ENCODE measurements around the gene ADGRG1. TPM values are rescaled to one million over a fixed set of nuclear protein-coding genes. Genes with fewer than 3 reads are reported as not detected.
"Not testable (repeated sequence)": the region's sequence is repeated elsewhere in the genome, so short reads cannot be mapped to it uniquely, and the experiment has no call there.

Gene ADGRG1
- total and polyA plus RNA-seq, 2 donors (not counting 1 experiment from before 2014, with no cell fraction given): 0.20 to 0.61 TPM

DNA sequence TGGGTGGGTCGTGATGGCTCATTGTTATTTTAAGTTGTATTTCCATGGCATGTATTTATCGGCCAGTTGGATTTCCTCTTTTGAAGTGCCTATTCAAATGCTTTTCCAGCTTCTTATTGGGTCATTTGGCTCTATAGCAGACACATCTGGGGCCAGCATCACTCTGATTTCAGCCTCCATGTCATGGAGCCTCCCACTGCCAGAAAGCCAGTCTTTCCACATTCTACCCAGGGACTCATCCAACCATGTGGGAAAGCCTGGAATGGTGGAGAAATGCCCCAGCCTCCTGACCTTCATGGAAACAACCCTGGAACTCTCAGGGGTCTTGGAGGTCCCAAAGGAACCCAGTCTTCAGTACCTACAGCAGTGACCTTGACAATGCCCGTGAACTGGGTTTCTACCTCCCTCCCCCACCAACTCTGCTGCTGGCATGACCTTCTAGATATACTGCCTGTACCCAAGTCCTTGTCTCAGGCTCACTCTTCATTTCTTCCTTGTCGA is 33.8 kb upstream of the ADGRG1 start:
- H2AFZ ChIP-seq (ENCODE audit: insufficient read depth, low read depth, low read length, poor library complexity, severe bottlenecking): no peak overlapping the region
- ChIA-PET POLR2A (no interaction called here), CTCF (interaction anchor here (1.4 to 2.4 kb wide), 2 partner anchors 11 to 54 kb away, joined by 3 to 8 read pairs; no protein-coding TSS in a partner anchor)
- Mint-ChIP-seq H3K4me3 (no peak overlapping the region), H3K9me3 (ENCODE audit: insufficient read depth) (peaks cover 2% of the 10 kb centered on the region), H3K4me1 (peaks cover 21% of the 10 kb centered on the region), H3K27me3 (peaks cover 22% of the 10 kb centered on the region), H3K27ac (no peak overlapping the region)
- H3K4me2 ChIP-seq (replicated peaks; ENCODE audit: low read depth, low read length, poor library complexity, severe bottlenecking): no peak overlapping the region
- H3K9me3 ChIP-seq (ENCODE audit: control extremely low read depth in 1 of 3, control insufficient read depth in 2 of 3, insufficient read depth in 1 of 3, low read length in 2 of 3): peaks cover 0 to 3% (median 0%) of the 10 kb centered on the region in 3 donors
- TF ChIP-seq EZH2 (IDR thresholded peaks at IDR 0.05; ENCODE audit: borderline replicate concordance, insufficient read depth, low read depth, low read length, poor library complexity, severe bottlenecking): no peak
- TF ChIP-seq, protein P1, sequence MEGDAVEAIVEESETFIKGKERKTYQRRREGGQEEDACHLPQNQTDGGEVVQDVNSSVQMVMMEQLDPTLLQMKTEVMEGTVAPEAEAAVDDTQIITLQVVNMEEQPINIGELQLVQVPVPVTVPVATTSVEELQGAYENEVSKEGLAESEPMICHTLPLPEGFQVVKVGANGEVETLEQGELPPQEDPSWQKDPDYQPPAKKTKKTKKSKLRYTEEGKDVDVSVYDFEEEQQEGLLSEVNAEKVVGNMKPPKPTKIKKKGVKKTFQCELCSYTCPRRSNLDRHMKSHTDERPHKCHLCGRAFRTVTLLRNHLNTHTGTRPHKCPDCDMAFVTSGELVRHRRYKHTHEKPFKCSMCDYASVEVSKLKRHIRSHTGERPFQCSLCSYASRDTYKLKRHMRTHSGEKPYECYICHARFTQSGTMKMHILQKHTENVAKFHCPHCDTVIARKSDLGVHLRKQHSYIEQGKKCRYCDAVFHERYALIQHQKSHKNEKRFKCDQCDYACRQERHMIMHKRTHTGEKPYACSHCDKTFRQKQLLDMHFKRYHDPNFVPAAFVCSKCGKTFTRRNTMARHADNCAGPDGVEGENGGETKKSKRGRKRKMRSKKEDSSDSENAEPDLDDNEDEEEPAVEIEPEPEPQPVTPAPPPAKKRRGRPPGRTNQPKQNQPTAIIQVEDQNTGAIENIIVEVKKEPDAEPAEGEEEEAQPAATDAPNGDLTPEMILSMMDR (IDR thresholded peaks at IDR 0.05): no peak
- intact Hi-C loops (cut with micrococcal nuclease): loop anchor here (5.0 kb wide), 1 partner anchor 53 kb away; no protein-coding TSS in a partner anchor
- peaks cover 0 to 4% (median 0%) of the 10 kb centered on the region in 4 experiments for H3K27me3 ChIP-seq (replicated peaks in 1 of 4; ENCODE audit: control extremely low read depth in 1 of 4, control insufficient read depth in 3 of 4, insufficient read depth in 4 of 4, low read length in 3 of 4)
- no CpG with 5 or more reads among the region's 4 CpGs for WGBS (ENCODE audit: insufficient coverage)
- no peak overlapping the region for H3K27ac ChIP-seq (ENCODE audit: low read length in 2 of 2)
- H3K36me3 ChIP-seq (replicated peaks in 1 of 2; ENCODE audit: control extremely low read depth in 1 of 2, control insufficient read depth in 1 of 2, extremely low read depth in 1 of 2, insufficient read depth in 2 of 2, low read length in 1 of 2): no peaks in the 10 kb centered on the region
- H4K20me1 ChIP-seq (ENCODE audit: control insufficient read depth, insufficient read depth, low read length, poor library complexity, severe bottlenecking): no peaks in the 10 kb centered on the region
- peaks cover 15 to 19% of the 10 kb centered on the region in 2 donors for H3K4me1 ChIP-seq (ENCODE audit: control insufficient read depth in 2 of 2, insufficient read depth in 2 of 2, low read length in 2 of 2)
- no peak for ATAC-seq (ENCODE audit: low read depth)
- no peak overlapping the region for H3K9ac ChIP-seq (ENCODE audit: low read length)
- H3K79me2 ChIP-seq (ENCODE audit: control insufficient read depth, insufficient read depth, low read length): no peaks in the 10 kb centered on the region
- no peak for DNase-seq
- no peak overlapping the region for H3K4me3 ChIP-seq (ENCODE audit: control extremely low read depth in 1 of 5, extremely low read depth in 1 of 5, insufficient read depth in 1 of 5, low read depth in 2 of 5, low read length in 4 of 5)

DNA sequence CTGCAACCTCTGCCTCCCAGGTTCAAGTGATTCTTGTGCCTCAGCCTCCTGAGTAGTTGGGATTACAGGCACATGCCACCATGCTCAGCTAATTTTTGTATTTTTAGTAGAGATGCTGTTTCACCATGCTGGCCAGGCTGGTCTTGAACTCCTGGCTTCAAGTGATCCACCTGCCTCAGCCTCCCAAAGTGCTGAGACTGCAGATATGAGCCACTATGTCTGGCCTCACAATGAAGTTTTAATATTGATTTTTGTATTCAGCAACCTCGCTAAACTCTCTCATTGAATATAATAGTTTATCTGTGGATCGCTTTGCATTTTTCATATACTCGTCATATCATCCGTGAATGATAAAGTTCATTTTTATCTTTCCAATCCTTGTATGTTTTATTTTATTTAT is 32.2 kb upstream of the ADGRG1 start:
- H3K9me3 Mint-ChIP-seq (ENCODE audit: insufficient read depth): not testable (repeated sequence)

More for the DNA sequence above, 32.2 kb upstream of the ADGRG1 start:
- H3K4me1 ChIP-seq (ENCODE audit: control insufficient read depth in 2 of 2, insufficient read depth in 2 of 2, low read length in 2 of 2): peaks cover 17 to 23% of the 10 kb centered on the region in 2 donors
- H2AFZ ChIP-seq (ENCODE audit: insufficient read depth, low read depth, low read length, poor library complexity, severe bottlenecking); H3K9ac ChIP-seq (ENCODE audit: low read length); H3K9me3 ChIP-seq (ENCODE audit: control extremely low read depth in 1 of 3, control insufficient read depth in 2 of 3, insufficient read depth in 1 of 3, low read length in 2 of 3); ATAC-seq (ENCODE audit: low read depth); POLR2A ChIA-PET; H3K4me3 ChIP-seq (ENCODE audit: control extremely low read depth in 1 of 5, extremely low read depth in 1 of 5, insufficient read depth in 1 of 5, low read depth in 2 of 5, low read length in 4 of 5); H3K27ac ChIP-seq (ENCODE audit: low read length in 2 of 2); DNase-seq; H3K36me3 ChIP-seq (replicated peaks in 1 of 2; ENCODE audit: control extremely low read depth in 1 of 2, control insufficient read depth in 1 of 2, extremely low read depth in 1 of 2, insufficient read depth in 2 of 2, low read length in 1 of 2); H4K20me1 ChIP-seq (ENCODE audit: control insufficient read depth, insufficient read depth, low read length, poor library complexity, severe bottlenecking); H3K27ac Mint-ChIP-seq; H3K27me3 ChIP-seq (replicated peaks in 1 of 4; ENCODE audit: control extremely low read depth in 1 of 4, control insufficient read depth in 3 of 4, insufficient read depth in 4 of 4, low read length in 3 of 4); intact Hi-C loops (cut with micrococcal nuclease); H3K4me3 Mint-ChIP-seq; H3K79me2 ChIP-seq (ENCODE audit: control insufficient read depth, insufficient read depth, low read length); H3K4me2 ChIP-seq (replicated peaks; ENCODE audit: low read depth, low read length, poor library complexity, severe bottlenecking): not testable (repeated sequence)
- CTCF ChIA-PET: interaction anchor here (1.2 to 1.7 kb wide), 3 partner anchors 13 to 57 kb away, joined by 3 to 6 read pairs (median 5); no protein-coding TSS in a partner anchor
- H3K4me1 Mint-ChIP-seq: peaks cover 21% of the 10 kb centered on the region
- WGBS (ENCODE audit: insufficient coverage): no CpG with 5 or more reads among the region's 4 CpGs
- H3K27me3 Mint-ChIP-seq: peaks cover 15% of the 10 kb centered on the region

Measured in B cell (primary cell).